ENCODE results near the gene RAPGEF3. TPM values are rescaled to one million over a fixed set of nuclear protein-coding genes. Genes with fewer than 3 reads are reported as not detected.
A peak's percentile ranks its signal among the peaks of the same experiment; 100 is the strongest.

RAPGEF3 gene
- total and polyA plus RNA-seq, 2 experiments from 2014 or later, result 2.1 to 2.6 TPM

DNA sequence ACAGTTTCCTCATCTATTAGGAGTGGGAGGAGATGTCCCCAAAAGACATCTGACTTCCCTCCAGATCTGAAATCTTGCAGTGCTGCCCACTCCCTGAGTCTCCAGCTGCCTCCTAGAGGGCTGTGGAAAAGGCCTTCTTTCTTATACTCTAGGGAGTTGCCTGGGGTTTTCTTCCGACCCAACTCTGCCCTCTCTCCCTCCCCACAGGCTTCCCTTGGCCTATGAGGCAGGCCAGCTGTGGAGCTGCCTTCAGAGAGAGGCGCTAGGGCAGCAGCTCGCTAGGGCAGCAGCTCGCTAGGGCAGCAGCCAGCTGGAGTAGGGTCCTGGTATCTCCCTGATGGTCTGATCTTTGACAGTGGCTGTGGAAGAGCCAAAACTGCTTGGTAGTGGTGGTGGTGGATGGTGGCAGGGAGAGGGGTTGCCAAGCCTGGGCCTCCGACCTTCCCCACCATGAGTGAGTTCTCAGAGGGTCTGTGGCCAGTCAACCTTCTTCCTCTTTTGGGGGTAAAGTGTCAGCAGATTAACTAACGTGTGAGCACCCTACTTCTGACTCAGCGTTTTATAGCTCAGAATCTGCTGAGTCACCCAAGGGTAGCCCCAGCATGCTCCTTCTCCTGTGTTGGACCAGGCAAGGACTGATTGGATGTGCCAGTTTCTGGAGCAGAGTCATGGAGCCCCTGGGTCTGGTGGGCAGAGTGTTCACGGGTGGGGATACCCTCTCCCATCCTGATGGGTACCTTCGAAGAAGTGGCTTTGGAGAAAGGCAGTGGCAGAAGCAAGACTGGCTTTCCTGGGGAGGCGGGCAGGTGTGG, 16.6 kb upstream of the RAPGEF3 start:
- TF ChIP-seq CTCF (IDR thresholded peaks at IDR 0.05; ENCODE audit: poor library complexity) (no peak), EZH2phosphoT487 (IDR thresholded peaks at IDR 0.05; ENCODE audit: low read depth, severe bottlenecking, unreplicated experiment) (no peak), EZH2 (IDR thresholded peaks at IDR 0.05; ENCODE audit: borderline replicate concordance) (no peak)
- Histone ChIP-seq H4K20me1 (ENCODE audit: insufficient read depth, poor library complexity, severe bottlenecking) (no peaks in the 10 kb centered on the region), H2AFZ (no peak overlapping the region), H3K9me2 (replicated peaks; ENCODE audit: insufficient read depth) (no peaks in the 10 kb centered on the region), H3K36me3 (replicated peaks; ENCODE audit: insufficient read depth, low read depth) (no peaks in the 10 kb centered on the region), H3K4me3 (no peak overlapping the region), H3K79me2 (peaks cover 3% of the 10 kb centered on the region), H3K4me1 (ENCODE audit: insufficient read depth) (no peaks in the 10 kb centered on the region), H3K27me3 (no peaks in the 10 kb centered on the region), H3K27ac (no peak overlapping the region), H3K4me2 (no peak overlapping the region), H3K9me3 (ENCODE audit: low read depth) (no peaks in the 10 kb centered on the region)
- DNase-seq (ENCODE audit: low spot score), result no peak
- 88% methylated on average over 10 of the region's 10 CpGs for whole genome bisulfite sequencing (ENCODE audit: low lambda C conversion rate, missing lambda C conversion rate)

- Histone ChIP-seq H3K27ac (no peak overlapping the region), H3K79me2 (peaks cover 3% of the 10 kb centered on the region)
Measured at GRCh38 chr12:47774663-47775062, 16.0 kb upstream of the RAPGEF3 start.

DNA sequence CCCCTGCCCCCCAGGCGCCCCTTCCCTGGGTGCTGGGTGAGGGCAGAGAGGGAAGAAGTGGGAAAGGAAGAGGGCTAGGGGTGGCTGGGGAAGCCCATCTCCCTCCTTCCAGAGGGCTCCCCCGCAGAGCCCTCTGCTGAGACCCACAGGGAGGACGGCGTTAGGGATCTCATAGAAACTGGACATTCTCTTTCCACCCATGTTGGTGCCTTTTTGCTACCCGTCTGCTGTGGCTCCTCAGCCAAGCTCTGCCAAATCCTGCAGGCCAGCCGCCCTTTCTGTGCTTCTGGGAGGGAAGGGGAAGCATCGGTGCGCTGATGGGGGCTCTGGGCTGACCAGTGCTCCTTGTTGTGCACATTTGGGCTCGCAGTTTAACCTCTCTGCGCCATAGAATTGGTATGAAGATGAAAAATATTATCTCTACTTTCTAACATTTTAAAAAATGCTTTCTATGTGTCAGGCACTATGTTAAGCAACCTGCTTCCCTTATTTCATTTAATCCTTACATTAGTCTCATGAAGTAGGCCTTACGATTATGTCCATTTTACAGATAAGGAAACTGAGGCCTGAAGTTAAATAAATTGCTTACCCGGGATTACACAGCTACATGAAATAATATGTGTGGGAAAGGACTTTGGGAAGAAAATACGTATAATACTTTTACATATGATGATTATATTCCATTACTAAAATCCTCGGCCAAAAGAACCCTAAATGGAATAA, 15.3 kb upstream of the RAPGEF3 start:
- 64% methylated on average over 14 of the region's 14 CpGs for WGBS (ENCODE audit: low lambda C conversion rate, missing lambda C conversion rate)
- DNase-seq (ENCODE audit: low spot score), result no peak
- Histone ChIP-seq H2AFZ (peak overlapping the region; percentile 99), H3K36me3 (replicated peaks; ENCODE audit: insufficient read depth, low read depth) (no peaks in the 10 kb centered on the region), H3K4me2 (peak overlapping the region; percentile 83), H3K4me1 (ENCODE audit: insufficient read depth) (peaks cover 1% of the 10 kb centered on the region), H3K27me3 (no peaks in the 10 kb centered on the region), H3K9me2 (replicated peaks; ENCODE audit: insufficient read depth) (no peaks in the 10 kb centered on the region), H3K9me3 (ENCODE audit: low read depth) (no peaks in the 10 kb centered on the region), H3K79me2 (peaks cover 3% of the 10 kb centered on the region), H3K4me3 (peak overlapping the region; percentile 97), H4K20me1 (ENCODE audit: insufficient read depth, poor library complexity, severe bottlenecking) (no peaks in the 10 kb centered on the region), H3K27ac (no peak overlapping the region)
- TF ChIP-seq EZH2 (IDR thresholded peaks at IDR 0.05; ENCODE audit: borderline replicate concordance), result no peak
- TF ChIP-seq EZH2phosphoT487 (IDR thresholded peaks at IDR 0.05; ENCODE audit: low read depth, severe bottlenecking, unreplicated experiment), result no peak
- no peak for TF ChIP-seq CTCF (IDR thresholded peaks at IDR 0.05; ENCODE audit: poor library complexity)

More at GRCh38 chr12:47774663-47775062, 16.0 kb upstream of the RAPGEF3 start:
- no peaks in the 10 kb centered on the region for H3K4me1 ChIP-seq (ENCODE audit: insufficient read depth)
- H2AFZ ChIP-seq, result no peak overlapping the region
- DNase-seq (ENCODE audit: low spot score), result no peak
- no peak overlapping the region for H3K4me3 ChIP-seq
- H4K20me1 ChIP-seq (ENCODE audit: insufficient read depth, poor library complexity, severe bottlenecking), result no peaks in the 10 kb centered on the region
- H3K9me3 ChIP-seq (ENCODE audit: low read depth), result no peaks in the 10 kb centered on the region
- no peak for TF ChIP-seq CTCF (IDR thresholded peaks at IDR 0.05; ENCODE audit: poor library complexity)
- TF ChIP-seq EZH2 (IDR thresholded peaks at IDR 0.05; ENCODE audit: borderline replicate concordance), result no peak
- TF ChIP-seq EZH2phosphoT487 (IDR thresholded peaks at IDR 0.05; ENCODE audit: low read depth, severe bottlenecking, unreplicated experiment), result no peak
- H3K9me2 ChIP-seq (replicated peaks; ENCODE audit: insufficient read depth), result no peaks in the 10 kb centered on the region
- no peaks in the 10 kb centered on the region for H3K27me3 ChIP-seq
- no peak overlapping the region for H3K4me2 ChIP-seq
- 97% methylated on average over 7 of the region's 7 CpGs for WGBS (ENCODE audit: low lambda C conversion rate, missing lambda C conversion rate)
- no peaks in the 10 kb centered on the region for H3K36me3 ChIP-seq (replicated peaks; ENCODE audit: insufficient read depth, low read depth)
